A549 (cell line): ENCODE results near the gene PRSS53. TPM values are rescaled to one million over a fixed set of nuclear protein-coding genes. Genes with fewer than 3 reads are reported as not detected.
A peak's percentile ranks its signal among the peaks of the same experiment; 100 is the strongest.

Experiments
- ATAC-seq, 2 experiments: fragments of 200-7000 bp in 1 of 2; fragments of >200 bp in 1 of 2; cut with Nextera tagmentation in 1 of 2; cut with Tn5 transposase in 1 of 2; 3 replicates each; pipeline versions ENCODE4 v1.8.0 to v1.9.1; 2018 to 2020; ENCODE audit warnings: mild to moderate bottlenecking in 1 of 2, moderate library complexity in 1 of 2
- CTCF ChIA-PET: fragments of 300-600 bp; sonication (Branson Sonifier 250); formaldehyde crosslinking; extraction: SDS; loops from one replicate; lab custom pipeline; 2021; ENCODE audit warnings: antibody characterized with exemption, inconsistent platforms; lab: Yijun Ruan, JAX
- POLR2A ChIA-PET: fragments of 350-600 bp; formaldehyde crosslinking; extraction: SDS; loops from one replicate; lab custom pipeline; 2021; ENCODE audit warnings: antibody characterized with exemption, inconsistent platforms; lab: Yijun Ruan, JAX
- DNase-seq, 2 experiments: peaks; one replicate each; pipeline versions ENCODE4 v3.0.0 to v3.0.0-alpha.2; 2011 to 2016; ENCODE audit warnings: low read depth in 1 of 2, low spot score in 1 of 2
- FAIRE-seq: peaks from 2 replicates; lab custom pipeline; 2011; peaks lifted over from hg19 to GRCh38; lab: Jason Lieb, UNC
- H3K27ac ChIP-seq, 2 experiments: fragments of >200 bp; sonication (Bioruptor Twin); formaldehyde crosslinking; 3 replicates each; pipeline ENCODE4 v1.5.1; 2016 to 2017
- H3K4me1 ChIP-seq: fragments of >200 bp; sonication (Bioruptor Twin); formaldehyde crosslinking; 3 replicates; pipeline ENCODE4 v1.6.1; 2016
- H3K4me2 ChIP-seq: fragments of >200 bp; sonication (Bioruptor Twin); formaldehyde crosslinking; 3 replicates; pipeline ENCODE4 v1.6.1; 2016
- H3K4me3 ChIP-seq: fragments of >200 bp; sonication (Bioruptor Twin); formaldehyde crosslinking; 3 replicates; pipeline ENCODE4 v1.5.1; 2016
- H3K9me3 ChIP-seq: fragments of >200 bp; sonication (Bioruptor Twin); formaldehyde crosslinking; 3 replicates; pipeline ENCODE4 v1.6.1; 2016
- BCL3 ChIP-seq: fragments of >200 bp; sonication (Bioruptor Twin); formaldehyde crosslinking; IDR thresholded peaks from 3 replicates; pipeline ENCODE4 v1.6.1; 2016
- BHLHE40 ChIP-seq: IDR thresholded peaks from 2 replicates; pipeline ENCODE4 v1.6.1; 2012; ENCODE audit warnings: low read depth, low read length, inconsistent platforms
- CEBPB ChIP-seq, 2 experiments: fragments of >200 bp in 1 of 2; sonication (Bioruptor Twin) in 1 of 2; formaldehyde crosslinking in 1 of 2; IDR thresholded peaks; 2 replicates each; pipeline ENCODE4 v1.6.1; 2012 to 2016
- EP300 ChIP-seq, 2 experiments: fragments of >200 bp; sonication (Bioruptor Twin); formaldehyde crosslinking; IDR thresholded peaks; 2 replicates in 1 of 2; 3 replicates in 1 of 2; pipeline ENCODE4 v1.6.1; 2016 to 2017
- ESRRA ChIP-seq: fragments of 150-350 bp; IDR thresholded peaks from 2 replicates; pipeline ENCODE4 v1.6.1; 2014; ENCODE audit warnings: mild to moderate bottlenecking, low read length, borderline replicate concordance
- HOXA7 ChIP-seq: fragments of 250-450 bp; sonication (Bioruptor Pico); IDR thresholded peaks from 2 replicates; pipeline ENCODE4 v1.5.0; 2020; ENCODE audit warnings: mild to moderate bottlenecking, moderate library complexity
- JUNB ChIP-seq: fragments of >200 bp; sonication (Bioruptor Twin); formaldehyde crosslinking; IDR thresholded peaks from 2 replicates; pipeline ENCODE4 v1.6.1; 2016
- KDM1A ChIP-seq: fragments of 200-600 bp; sonication (generic); IDR thresholded peaks from 2 replicates; pipeline ENCODE4 v1.6.1; 2016; ENCODE audit warnings: low read depth, mild to moderate bottlenecking
- MAFK ChIP-seq: fragments of 450-650 bp; IDR thresholded peaks from 2 replicates; pipeline ENCODE4 v1.6.1; 2014; ENCODE audit not compliant: partially characterized antibody
- MYC ChIP-seq: IDR thresholded peaks from 2 replicates; pipeline ENCODE4 v1.6.1; 2012; ENCODE audit warnings: mild to moderate bottlenecking, inconsistent platforms, low read length, improper control_type of control experiment, borderline replicate concordance
- NFE2L2 ChIP-seq: fragments of 150-350 bp; conservative IDR thresholded peaks from 2 replicates; pipeline ENCODE4 v1.6.1; 2014; ENCODE audit warnings: low read length
- NPAS2 ChIP-seq: fragments of 250-450 bp; sonication (Bioruptor Pico); IDR thresholded peaks from 2 replicates; pipeline ENCODE4 v1.8.0; 2022; ENCODE audit warnings: mild to moderate bottlenecking, moderate library complexity, borderline replicate concordance
- PBX3 ChIP-seq: IDR thresholded peaks from 2 replicates; pipeline ENCODE4 v1.6.1; 2012
- POLR2A ChIP-seq: IDR thresholded peaks from 2 replicates; pipeline ENCODE4 v1.6.1; 2012; ENCODE audit warnings: mild to moderate bottlenecking, low read length
- POLR2AphosphoS2 ChIP-seq: conservative IDR thresholded peaks from 2 replicates; pipeline ENCODE4 v1.6.1; 2012; ENCODE audit warnings: low read length, improper control_type of control experiment, inconsistent platforms
- RARB ChIP-seq: fragments of 250-450 bp; sonication (Bioruptor Pico); IDR thresholded peaks from 2 replicates; pipeline ENCODE4 v1.8.0; 2021; ENCODE audit warnings: mild to moderate bottlenecking, moderate library complexity
- REST ChIP-seq: fragments of 200-600 bp; sonication (generic); IDR thresholded peaks from 2 replicates; pipeline ENCODE4 v1.6.1; 2016; ENCODE audit warnings: antibody characterized with exemption, mild to moderate bottlenecking, moderate library complexity
- RNF2 ChIP-seq: fragments of 200-600 bp; sonication (generic); IDR thresholded peaks from 2 replicates; pipeline ENCODE4 v1.6.1; 2016; ENCODE audit warnings: low read depth, mild to moderate bottlenecking, antibody characterized with exemption, moderate library complexity, borderline replicate concordance
- SMC3 ChIP-seq: fragments of >200 bp; sonication (Bioruptor Twin); formaldehyde crosslinking; IDR thresholded peaks from 3 replicates; pipeline ENCODE4 v1.6.1; 2018; ENCODE audit warnings: inconsistent platforms
- ZC3H11A ChIP-seq: fragments of 450-650 bp; IDR thresholded peaks from 2 replicates; pipeline ENCODE4 v1.6.1; 2014; ENCODE audit warnings: antibody characterized with exemption, mild to moderate bottlenecking
- ZFP36 ChIP-seq: fragments of 450-650 bp; IDR thresholded peaks from 2 replicates; pipeline ENCODE4 v1.6.1; 2014; ENCODE audit warnings: borderline replicate concordance; ENCODE audit not compliant: partially characterized antibody
- ZNF302 ChIP-seq: fragments of 250-450 bp; sonication (Bioruptor Pico); IDR thresholded peaks from 2 replicates; pipeline ENCODE4 v1.9.0; 2021; ENCODE audit warnings: inconsistent platforms, mild to moderate bottlenecking, moderate library complexity
- WGBS: methylation state at CpG from one replicate; pipeline ENCODE4 v1.1.6; 2017; ENCODE audit errors: missing lambda C conversion rate; 5-methylcytosine and 5-hydroxymethylcytosine counted together
- polyA plus RNA-seq, 4 experiments: library from polyadenylated mRNA; depleted of rRNA in 3 of 4; stranded (reverse); fragments of >200 nt; fragmentation: RNase III in 1 of 4; extraction: RNeasy Plus Mini Kit Qiagen cat#74134 plus additional on column Dnase treatment in 1 of 4; gene quantifications; 2 replicates in 3 of 4; 3 replicates in 1 of 4; pipeline ENCODE4 v1.2.3, GENCODE V29; 2011 to 2017

Gene PRSS53
- polyA plus RNA-seq, 2 of the 4 experiments (the other 2 are of a cell fraction): 0.79 to 1.5 TPM

- no peaks in the 10 kb centered on the region for H3K9me3 ChIP-seq
- TF ChIP-seq POLR2A (no peak), MAFK (no peak), NFE2L2 (no peak), CEBPB (IDR thresholded peaks at IDR 0.05) (no peak), BCL3 (no peak), RNF2 (no peak), REST (no peak), JUNB (no peak), HOXA7 (CRISPR knock-in tag) (no peak), RARB (CRISPR knock-in tag) (no peak), POLR2AphosphoS2 (no peak), ZFP36 (no peak), EP300 (IDR thresholded peaks at IDR 0.05) (no peak)
- H3K4me3 ChIP-seq: no peak overlapping the region; the same call in 1 of the 3 replicates
- POLR2A ChIA-PET: interaction anchor here (1.3 kb wide), 1 partner anchor 10 kb away, joined by 4 read pairs; the partner anchor contains the start of gene KAT8
- peak overlapping the region; percentile 84 for H3K4me2 ChIP-seq
- H3K4me1 ChIP-seq: peaks cover 15% of the 10 kb centered on the region
- DNase-seq: no peak
- CTCF ChIA-PET: interaction anchor here (1.4 to 1.6 kb wide), 2 partner anchors 34 to 35 kb away, joined by 3 to 9 read pairs; partner anchors contain the start of genes ZNF646 and ZNF668
- peak in 1 of 2 experiments; percentile 5; a peak in 3 of 6 replicates for ATAC-seq
- peak overlapping the region; percentile 97 to 99 for H3K27ac ChIP-seq
- FAIRE-seq: no peak
- WGBS: 75% methylated on average over 6 of the region's 6 CpGs
These were observed 18.7 kb upstream of the PRSS53 start for GRCh38 chr16:31107465-31107867.

GRCh38 chr16:31106509-31107464 is 18.0 kb upstream of the PRSS53 start:
- POLR2A ChIA-PET: interaction anchor here (1.3 kb wide), 1 partner anchor 11 kb away, joined by 4 read pairs; the partner anchor contains the start of gene KAT8

More at GRCh38 chr16:31106509-31107464, 18.0 kb upstream of the PRSS53 start:
- H3K4me2 ChIP-seq: no peak overlapping the region
- CTCF ChIA-PET: interaction anchor here (0.7 to 1.6 kb wide), 3 partner anchors 11 to 36 kb away, joined by 3 to 9 read pairs (median 4); partner anchors contain the start of genes ZNF646 and ZNF668
- H3K27ac ChIP-seq: peak overlapping the region in 1 of 2 experiments; percentile 91; a peak in 1 of 6 replicates
- H3K4me3 ChIP-seq: no peak overlapping the region
- DNase-seq: no peak
- no peak for ATAC-seq
- H3K9me3 ChIP-seq: no peaks in the 10 kb centered on the region
- no peak for TF ChIP-seq ESRRA
- no peak for TF ChIP-seq KDM1A
- no peak for TF ChIP-seq JUNB
- no peak for TF ChIP-seq BHLHE40
- no peak for TF ChIP-seq ZC3H11A
- TF ChIP-seq SMC3: no peak
- TF ChIP-seq RARB (CRISPR knock-in tag): no peak
- no peak for TF ChIP-seq ZNF302
- no peak for TF ChIP-seq PBX3
- TF ChIP-seq MYC: no peak
- no peak for TF ChIP-seq BCL3
- no peak for TF ChIP-seq NPAS2 (CRISPR knock-in tag)
- TF ChIP-seq, all 56 proteins: peak for 0
- no peak for FAIRE-seq
- H3K4me1 ChIP-seq: peaks cover 15% of the 10 kb centered on the region
- 93% methylated on average over 28 of the region's 28 CpGs for WGBS
